Esophagus squamous epithelium (tissue), 5 donors: Measurements from ENCODE around the gene ALDH16A1. TPM values are rescaled to one million over a fixed set of nuclear protein-coding genes. Genes with fewer than 3 reads are reported as not detected.
A peak's percentile ranks its signal among the peaks of the same experiment; 100 is the strongest.

ENCODE experiments used
- DNase-seq: peaks from one replicate; lab custom pipeline; 2025; lab: John Stamatoyannopoulos, UW
- H3K27ac ChIP-seq, 4 donors: fragments of 200-600 bp; sonication (generic); one replicate each; pipeline ENCODE4 v1.5.1; 2016 to 2019; ENCODE audit warnings: mild to moderate bottlenecking in 1 of 4
- H3K27me3 ChIP-seq, 4 donors: fragments of 200-600 bp; sonication (generic); 1 replicate in 3 of 4; 2 replicates in 1 of 4; pipeline versions ENCODE4 v1.5.1 to v1.6.0; 2017 to 2021; ENCODE audit warnings: antibody characterized with exemption in 1 of 4
- H3K36me3 ChIP-seq, 3 donors: fragments of 200-600 bp; sonication (generic); one replicate each; pipeline ENCODE4 v1.5.1; 2016 to 2019
- H3K4me1 ChIP-seq, 3 donors: fragments of 200-600 bp; sonication (generic); one replicate each; pipeline ENCODE4 v1.5.1; 2017 to 2019
- H3K4me3 ChIP-seq, 4 donors: fragments of 200-600 bp; sonication (generic); 1 replicate in 3 of 4; 2 replicates in 1 of 4; pipeline ENCODE4 v1.5.1; 2016 to 2019; ENCODE audit warnings: mild to moderate bottlenecking in 2 of 4, moderate library complexity in 1 of 4
- H3K9me3 ChIP-seq, 3 donors: fragments of 200-600 bp; sonication (generic); one replicate each; pipeline ENCODE4 v1.5.1; 2016 to 2019
- CTCF ChIP-seq, 6 experiments: fragments of 450-650 bp in 4 of 6; fragments of 200-600 bp in 2 of 6; sonication (generic) in 2 of 6; IDR thresholded peaks; one replicate each; pipeline ENCODE4 v1.5.1; 2016 to 2019; ENCODE audit warnings: antibody characterized with exemption in 6 of 6, mild to moderate bottlenecking in 4 of 6, moderate library complexity in 4 of 6
- POLR2A ChIP-seq, 4 donors: fragments of 450-650 bp; IDR thresholded peaks; one replicate each; pipeline ENCODE4 v1.6.1; 2017; ENCODE audit warnings: antibody characterized with exemption in 4 of 4, mild to moderate bottlenecking in 4 of 4, moderate library complexity in 3 of 4
- WGBS, 2 donors: methylation state at CpG; one replicate each; pipeline ENCODE4 v1.1.5; 2018; 5-methylcytosine and 5-hydroxymethylcytosine counted together
- intact Hi-C: fragments of 100-400 bp; cut with DNase I; formaldehyde crosslinking; loops from one replicate; pipeline ENCODE4 v1.15.0; 2022
- total RNA-seq, 4 donors: library from RNA; depleted of rRNA; stranded (reverse); fragments of >200 nt; gene quantifications; one replicate each; pipeline ENCODE4 v1.1.0, GENCODE V29; 2016
- donor health status: DM: yes; HTN: yes; CAD: no.

The ALDH16A1 gene
- total RNA-seq, 4 donors from 2014 or later = 35.9 to 56.5 (median 39.0) TPM

- Histone ChIP-seq H3K4me1 (peaks cover 6 to 57% (median 6%) of the 10 kb centered on the region in 3 donors), H3K36me3 (peaks cover 0 to 44% (median 10%) of the 10 kb centered on the region in 3 donors), H3K4me3 (no peak overlapping the region), H3K27ac (no peak overlapping the region), H3K27me3 (peaks cover 0 to 3% (median 0%) of the 10 kb centered on the region in 4 donors), H3K9me3 (no peaks in the 10 kb centered on the region)
- DNase-seq = no peak
- intact Hi-C loops = no loop called here
- TF ChIP-seq POLR2A (IDR thresholded peaks at IDR 0.05) (no peak), CTCF (IDR thresholded peaks at IDR 0.05) (no peak)
- WGBS, 2 donors = 77 to 87% methylated on average over 13 to 15 of the region's 32 CpGs
These were observed 5.3 kb upstream of the ALDH16A1 start for GRCh38 chr19:49447485-49448431.

GRCh38 chr19:49448432-49448786 is 4.6 kb upstream of the ALDH16A1 start:
- Histone ChIP-seq H3K36me3 (peaks cover 0 to 44% (median 10%) of the 10 kb centered on the region in 3 donors), H3K27ac (no peak overlapping the region), H3K9me3 (no peaks in the 10 kb centered on the region), H3K4me1 (peaks cover 6 to 55% (median 6%) of the 10 kb centered on the region in 3 donors), H3K4me3 (no peak overlapping the region), H3K27me3 (no peaks in the 10 kb centered on the region)
- intact Hi-C loops = no loop called here
- DNase-seq = no peak
- WGBS, 2 donors = 76 to 100% methylated on average over 3 to 6 of the region's 6 CpGs
- TF ChIP-seq CTCF (IDR thresholded peaks at IDR 0.05) (no peak), POLR2A (IDR thresholded peaks at IDR 0.05) (no peak)

GRCh38 chr19:49450405-49450804 is 2.6 kb upstream of the ALDH16A1 start:
- Histone ChIP-seq H3K27me3 (no peaks in the 10 kb centered on the region), H3K4me3 (peak overlapping the region in 2 of 4 donors; percentile 70 to 85), H3K4me1 (peaks cover 10 to 65% (median 14%) of the 10 kb centered on the region in 3 donors), H3K9me3 (no peaks in the 10 kb centered on the region), H3K36me3 (peaks cover 0 to 44% (median 10%) of the 10 kb centered on the region in 3 donors), H3K27ac (no peak overlapping the region)
- DNase-seq = no peak
- no peak for TF ChIP-seq POLR2A (IDR thresholded peaks at IDR 0.05)
- no peak for TF ChIP-seq CTCF (IDR thresholded peaks at IDR 0.05)
- 76 to 79% methylated on average over 7 of the region's 7 CpGs for WGBS, 2 donors
- intact Hi-C loops = no loop called here

- intact Hi-C loops = no loop called here
- 0 to 2% methylated on average over 7 to 15 of the region's 42 CpGs for WGBS, 2 donors
- H3K4me1 ChIP-seq = peaks cover 10 to 68% (median 15%) of the 10 kb centered on the region in 3 donors
These were observed 1.4 kb upstream of the ALDH16A1 start, which contains the start of gene PIH1D1 for GRCh38 chr19:49451430-49452181. Gene PIH1D1, minus strand, starts transcription at chr19:49451814. Its CDS starts 240 bp downstream, at chr19:49451574.

More at GRCh38 chr19:49451430-49452181, 1.4 kb upstream of the ALDH16A1 start, which contains the start of gene PIH1D1:
- H3K27ac ChIP-seq = peak within 1 kb of the TSS; percentile 96 to 99 (median 98)
- no peaks in the 10 kb centered on the region for H3K27me3 ChIP-seq
- H3K36me3 ChIP-seq = peaks cover 0 to 36% (median 10%) of the 10 kb centered on the region in 3 donors
- DNase-seq = peak; percentile 82
- TF ChIP-seq CTCF (IDR thresholded peaks at IDR 0.05) (peak in 3 of 6 experiments; percentile 25 to 41 (median 30)), POLR2A (IDR thresholded peaks at IDR 0.05) (peak in 3 of 4 donors; percentile 17 to 61 (median 38))
- H3K9me3 ChIP-seq = no peaks in the 10 kb centered on the region
- H3K4me3 ChIP-seq = peak within 1 kb of the TSS; percentile 70 to 94 (median 90)
